Gastroesophageal sphincter (tissue), 4 donors: Measurements from ENCODE around the gene ABCG4. TPM values are rescaled to one million over a fixed set of nuclear protein-coding genes. Genes with fewer than 3 reads are reported as not detected.

Experiments used
- ATAC-seq: fragments of 150-250 bp; one replicate; pipeline ENCODE4 v1.9.1; 2016; ENCODE audit warnings: mild to moderate bottlenecking, moderate library complexity
- H3K27ac ChIP-seq, 4 donors: fragments of 200-600 bp; sonication (generic) in 3 of 4; 1 replicate in 3 of 4; 2 replicates in 1 of 4; pipeline ENCODE4 v1.5.1; 2016 to 2019
- H3K27me3 ChIP-seq: fragments of 200-600 bp; sonication (generic); one replicate; pipeline ENCODE4 v1.5.1; 2019
- H3K36me3 ChIP-seq, 2 donors: fragments of 200-600 bp; sonication (generic); one replicate each; pipeline ENCODE4 v1.5.1; 2019; ENCODE audit warnings: control low read depth in 1 of 2
- H3K4me1 ChIP-seq, 3 donors: fragments of 200-600 bp; sonication (generic); 1 replicate in 2 of 3; 2 replicates in 1 of 3; pipeline ENCODE4 v1.5.1; 2016 to 2019; ENCODE audit warnings: control low read depth in 2 of 3
- H3K4me3 ChIP-seq, 2 donors: fragments of 200-600 bp; sonication (generic); one replicate each; pipeline ENCODE4 v1.5.1; 2019; ENCODE audit warnings: mild to moderate bottlenecking in 1 of 2, moderate library complexity in 1 of 2
- H3K9me3 ChIP-seq, 3 donors: fragments of 200-600 bp; sonication (generic); one replicate each; pipeline ENCODE4 v1.5.1; 2017 to 2019; ENCODE audit warnings: control low read depth in 2 of 3
- EP300 ChIP-seq: sonication (generic); formaldehyde crosslinking; IDR thresholded peaks from one replicate; pipeline ENCODE4 v1.6.1; 2017; ENCODE audit warnings: antibody characterized with exemption, mild to moderate bottlenecking
- POLR2A ChIP-seq, 2 donors: fragments of 450-650 bp; IDR thresholded peaks; one replicate each; pipeline ENCODE4 v1.6.1; 2017; ENCODE audit warnings: antibody characterized with exemption in 2 of 2, mild to moderate bottlenecking in 2 of 2, moderate library complexity in 1 of 2
- POLR2AphosphoS5 ChIP-seq: sonication (generic); formaldehyde crosslinking; IDR thresholded peaks from one replicate; pipeline ENCODE4 v1.6.1; 2017; ENCODE audit warnings: antibody characterized with exemption
- WGBS, 2 donors: methylation state at CpG; one replicate each; pipeline ENCODE4 v1.1.5; 2018; ENCODE audit warnings: low coverage in 1 of 2; 5-methylcytosine and 5-hydroxymethylcytosine counted together
- total RNA-seq, 4 donors: library from RNA; depleted of rRNA; stranded (reverse); fragments of >200 nt; gene quantifications; one replicate each; pipeline ENCODE4 v1.1.0, GENCODE V29; 2016
- TF ChIP-seq, protein P1 (sequence below), 4 experiments: fragments of 200-600 bp in 2 of 4; fragments of 450-650 bp in 2 of 4; sonication (generic) in 1 of 4; IDR thresholded peaks; one replicate each; pipeline ENCODE4 v1.5.1; 2017 to 2019; ENCODE audit warnings: antibody characterized with exemption in 4 of 4, mild to moderate bottlenecking in 2 of 4, moderate library complexity in 2 of 4

The ABCG4 gene
- total RNA-seq, 4 donors from 2014 or later: 0.20 to 1.1 (median 0.40) TPM; not detected in 1

DNA sequence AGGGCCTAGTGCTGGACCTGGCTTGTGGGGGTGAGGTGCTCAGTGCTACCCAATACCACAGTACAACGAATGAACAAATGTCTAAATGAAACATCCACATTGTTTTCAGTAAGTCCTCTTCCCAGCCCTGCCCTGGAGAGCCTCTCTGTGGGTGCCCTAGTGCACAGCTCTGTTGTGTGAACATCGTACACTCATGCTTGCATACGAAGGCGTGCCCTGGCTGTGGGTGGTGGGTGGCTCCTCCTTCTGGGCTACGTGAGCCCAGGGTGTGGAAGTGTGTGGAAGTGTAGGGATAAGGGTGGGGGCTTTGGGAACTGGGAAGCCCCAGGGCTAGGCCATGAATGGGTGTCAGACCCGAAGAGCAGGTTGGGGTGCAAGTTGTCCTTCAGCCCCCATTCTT lies 19.1 kb downstream of the ABCG4 start:
- Histone ChIP-seq H3K36me3 (peaks cover 0 to 13% of the 10 kb centered on the region in 2 donors), H3K4me1 (peaks cover 0 to 19% (median 4%) of the 10 kb centered on the region in 3 donors), H3K4me3 (no peak overlapping the region), H3K9me3 (no peaks in the 10 kb centered on the region), H3K27me3 (no peaks in the 10 kb centered on the region), H3K27ac (peak overlapping the region in 2 of 4 donors; percentile 98)
- no peak for TF ChIP-seq POLR2AphosphoS5
- TF ChIP-seq EP300: no peak
- TF ChIP-seq, protein P1, sequence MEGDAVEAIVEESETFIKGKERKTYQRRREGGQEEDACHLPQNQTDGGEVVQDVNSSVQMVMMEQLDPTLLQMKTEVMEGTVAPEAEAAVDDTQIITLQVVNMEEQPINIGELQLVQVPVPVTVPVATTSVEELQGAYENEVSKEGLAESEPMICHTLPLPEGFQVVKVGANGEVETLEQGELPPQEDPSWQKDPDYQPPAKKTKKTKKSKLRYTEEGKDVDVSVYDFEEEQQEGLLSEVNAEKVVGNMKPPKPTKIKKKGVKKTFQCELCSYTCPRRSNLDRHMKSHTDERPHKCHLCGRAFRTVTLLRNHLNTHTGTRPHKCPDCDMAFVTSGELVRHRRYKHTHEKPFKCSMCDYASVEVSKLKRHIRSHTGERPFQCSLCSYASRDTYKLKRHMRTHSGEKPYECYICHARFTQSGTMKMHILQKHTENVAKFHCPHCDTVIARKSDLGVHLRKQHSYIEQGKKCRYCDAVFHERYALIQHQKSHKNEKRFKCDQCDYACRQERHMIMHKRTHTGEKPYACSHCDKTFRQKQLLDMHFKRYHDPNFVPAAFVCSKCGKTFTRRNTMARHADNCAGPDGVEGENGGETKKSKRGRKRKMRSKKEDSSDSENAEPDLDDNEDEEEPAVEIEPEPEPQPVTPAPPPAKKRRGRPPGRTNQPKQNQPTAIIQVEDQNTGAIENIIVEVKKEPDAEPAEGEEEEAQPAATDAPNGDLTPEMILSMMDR (IDR thresholded peaks at IDR 0.05): no peak
- TF ChIP-seq POLR2A (IDR thresholded peaks at IDR 0.05): no peak
- WGBS, 2 donors: 50 to 60% methylated on average over 1 to 4 of the region's 6 CpGs
- ATAC-seq: no peak

DNA sequence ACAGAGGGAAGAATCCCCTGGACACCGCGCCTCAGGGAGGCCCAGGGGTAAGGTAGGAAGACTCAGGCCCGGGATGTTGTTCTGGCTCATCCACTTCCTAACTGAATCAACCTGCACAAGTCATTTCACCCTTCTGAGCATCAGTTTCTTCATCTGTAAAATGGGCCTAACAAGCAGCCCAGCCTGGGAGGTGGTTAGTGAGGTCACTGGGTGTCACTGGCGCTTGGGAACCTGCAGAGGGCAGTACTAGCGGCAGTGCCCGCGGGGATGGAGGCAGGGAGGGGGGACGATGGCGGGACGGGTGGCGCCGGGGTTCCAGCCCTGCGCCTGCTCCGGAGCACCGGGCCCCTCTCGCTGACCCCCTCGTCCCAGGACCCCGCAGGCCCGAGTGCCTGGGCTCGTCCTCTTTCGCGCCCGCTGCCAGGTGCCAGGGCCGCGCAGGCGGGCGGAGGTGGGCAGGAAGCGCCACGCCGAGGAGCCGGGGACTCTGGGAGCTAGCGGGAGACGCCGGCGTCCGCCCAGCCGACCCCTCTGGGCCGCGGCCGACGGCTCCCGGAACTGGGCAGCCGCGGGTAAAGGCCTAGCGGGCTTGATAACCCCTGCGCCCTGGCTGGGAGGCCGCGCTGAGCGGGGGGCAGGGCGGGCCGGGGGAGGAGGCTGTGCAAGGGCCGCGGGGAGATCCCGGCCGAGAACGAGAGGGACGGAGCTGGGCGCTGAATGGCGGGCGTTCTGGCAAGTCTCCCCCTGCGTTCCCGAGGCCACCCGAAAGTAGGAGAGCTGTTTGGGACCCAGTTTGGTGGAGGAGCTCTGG lies 19.8 kb downstream of the ABCG4 start, which contains the start of gene NLRX1:
NLRX1 (plus strand) TSS at position 255 of the 811 bp plus-strand sequence. CDS start 2,679 bp downstream, outside the sequence.
- 0 to 20% methylated on average over 1 to 2 of the region's 63 CpGs for WGBS, 2 donors
- H3K4me3 ChIP-seq: peak within 1 kb of the TSS; percentile 70 to 93
- H3K36me3 ChIP-seq: peaks cover 0 to 21% of the 10 kb centered on the region in 2 donors
- no peaks in the 10 kb centered on the region for H3K9me3 ChIP-seq
- H3K4me1 ChIP-seq: peaks cover 0 to 19% (median 4%) of the 10 kb centered on the region in 3 donors
- H3K27ac ChIP-seq: peak within 1 kb of the TSS; percentile 88 to 98 (median 97)
- ATAC-seq: peak; percentile 95
- TF ChIP-seq POLR2AphosphoS5: peak; percentile 89
- peak; percentile 81 to 84 for TF ChIP-seq POLR2A (IDR thresholded peaks at IDR 0.05)
- TF ChIP-seq, protein P1 (IDR thresholded peaks at IDR 0.05): peak in 3 of 4 experiments; percentile 86 to 95 (median 90)
- TF ChIP-seq EP300: no peak
- no peaks in the 10 kb centered on the region for H3K27me3 ChIP-seq

DNA sequence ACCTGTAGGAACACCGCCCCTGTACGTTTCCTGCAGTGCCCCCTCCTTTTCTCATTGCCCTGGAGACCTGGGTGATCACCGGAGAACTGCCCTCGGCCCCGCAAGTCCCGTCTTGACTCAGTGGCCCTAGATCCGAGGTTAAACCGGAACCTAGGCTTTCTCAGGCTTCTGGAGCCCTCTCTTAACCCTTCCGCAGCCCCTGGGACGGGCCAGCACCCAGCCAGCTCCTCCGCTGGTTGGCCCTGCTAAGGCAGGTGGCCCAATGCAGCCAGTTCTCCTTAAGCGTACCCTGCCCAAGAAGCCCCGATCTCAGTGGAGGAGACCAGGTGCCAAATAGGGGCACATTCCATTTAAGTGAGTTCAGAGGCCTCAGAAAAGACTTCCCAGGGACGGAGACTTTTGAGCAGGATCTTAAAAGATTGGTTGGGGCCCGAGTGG lies 20.4 kb downstream of the ABCG4 start:
- 60% methylated on average over 1 of the region's 15 CpGs; no CpG with 5 or more reads in 1 of the 2 donors for WGBS, 2 donors
- Histone ChIP-seq H3K27ac (peak overlapping the region; percentile 88 to 98 (median 97)), H3K4me3 (peak overlapping the region; percentile 70 to 93), H3K4me1 (peaks cover 0 to 19% (median 4%) of the 10 kb centered on the region in 3 donors), H3K36me3 (peaks cover 0 to 27% of the 10 kb centered on the region in 2 donors), H3K9me3 (no peaks in the 10 kb centered on the region), H3K27me3 (no peaks in the 10 kb centered on the region)
- peak; percentile 72 for ATAC-seq
- peak; percentile 41 for TF ChIP-seq POLR2AphosphoS5
- TF ChIP-seq POLR2A (IDR thresholded peaks at IDR 0.05): peak in 1 of 2 donors; percentile 21
- TF ChIP-seq, protein P1 (IDR thresholded peaks at IDR 0.05): no peak
- TF ChIP-seq EP300: no peak

DNA sequence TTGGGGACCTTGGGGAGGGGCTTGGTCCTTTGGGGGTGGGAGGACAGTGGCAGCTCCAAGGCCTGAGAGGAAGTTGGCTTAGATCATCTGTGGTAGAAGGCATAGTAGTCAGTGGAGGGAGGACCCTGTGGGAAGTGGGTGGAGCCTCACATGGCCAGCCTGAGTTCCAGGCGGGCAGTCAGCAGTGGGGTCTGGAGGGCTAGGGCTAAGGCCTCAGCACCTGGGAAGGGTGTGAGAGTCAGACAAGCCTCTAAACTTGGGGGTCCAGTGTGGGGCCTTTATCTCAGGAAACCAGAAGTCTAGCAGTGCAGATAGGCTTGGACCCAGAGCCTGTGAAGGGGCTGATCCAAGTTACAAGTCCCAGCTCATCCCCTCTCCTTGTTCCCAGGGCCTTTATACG lies 23.7 kb downstream of the ABCG4 start:
- peaks cover 0 to 58% of the 10 kb centered on the region in 2 donors for H3K36me3 ChIP-seq
- H3K4me3 ChIP-seq: no peak overlapping the region
- TF ChIP-seq EP300 (no peak), POLR2A (IDR thresholded peaks at IDR 0.05) (no peak), POLR2AphosphoS5 (no peak)
- TF ChIP-seq, protein P1 (IDR thresholded peaks at IDR 0.05): no peak
- H3K4me1 ChIP-seq: peaks cover 0 to 26% (median 4%) of the 10 kb centered on the region in 3 donors
- H3K27ac ChIP-seq: no peak overlapping the region
- H3K27me3 ChIP-seq: no peaks in the 10 kb centered on the region
- WGBS, 2 donors: no CpG with 5 or more reads among the region's 2 CpGs
- H3K9me3 ChIP-seq: no peaks in the 10 kb centered on the region
- ATAC-seq: no peak
